HL-60/S4 (cell line): ENCODE results near the gene C3orf52.

ENCODE experiments used
- in situ Hi-C: fragments of 300-500 bp; cut with MboI; formaldehyde crosslinking; loops from 2 replicates; pipeline ENCODE4 v1.14.3; 2022; ENCODE audit warnings: low sequenced_read_pairs

The C3orf52 gene

GRCh38 chr3:112085735-112086075, 484 bp upstream of the C3orf52 start:
- in situ Hi-C loops, result no loop called here

- in situ Hi-C loops, result no loop called here
Observed at GRCh38 chr3:112086875-112087524, 811 bp downstream of the C3orf52 start.

GRCh38 chr3:112087746-112088145, 1.6 kb downstream of the C3orf52 start:
- in situ Hi-C loops, result no loop called here

GRCh38 chr3:112088944-112089343, 2.8 kb downstream of the C3orf52 start:
- in situ Hi-C loops, result no loop called here

- in situ Hi-C loops, result no loop called here
Observed at GRCh38 chr3:112089956-112090886, 4.0 kb downstream of the C3orf52 start.

GRCh38 chr3:112090887-112091586, 4.8 kb downstream of the C3orf52 start:
- in situ Hi-C loops, result no loop called here

GRCh38 chr3:112092496-112093179, 6.4 kb downstream of the C3orf52 start:
- in situ Hi-C loops, result no loop called here

GRCh38 chr3:112093180-112093522, 7.0 kb downstream of the C3orf52 start:
- in situ Hi-C loops, result no loop called here

- in situ Hi-C loops, result no loop called here
Observed at GRCh38 chr3:112095731-112096130, 9.5 kb downstream of the C3orf52 start.

- in situ Hi-C loops, result no loop called here
Observed at GRCh38 chr3:112096176-112096575, 10.0 kb downstream of the C3orf52 start.

- in situ Hi-C loops, result no loop called here
Observed at GRCh38 chr3:112097378-112097777, 11.2 kb downstream of the C3orf52 start.

GRCh38 chr3:112101916-112102315, 15.7 kb downstream of the C3orf52 start:
- in situ Hi-C loops, result loop anchor here (25.0 kb wide), 1 partner anchor 185 kb away; the partner anchor contains the start of gene SLC9C1

GRCh38 chr3:112104774-112105173, 18.6 kb downstream of the C3orf52 start:
- in situ Hi-C loops, result loop anchor here (25.0 kb wide), 1 partner anchor 183 kb away; the partner anchor contains the start of gene SLC9C1

GRCh38 chr3:112109322-112109721, 23.1 kb downstream of the C3orf52 start:
- in situ Hi-C loops, result loop anchor here (25.0 kb wide), 1 partner anchor 178 kb away; the partner anchor contains the start of gene SLC9C1

GRCh38 chr3:112111785-112112402, 25.7 kb downstream of the C3orf52 start:
- in situ Hi-C loops, result loop anchor here (25.0 kb wide), 1 partner anchor 175 kb away; the partner anchor contains the start of gene SLC9C1

GRCh38 chr3:112114576-112115160, 28.5 kb downstream of the C3orf52 start:
- in situ Hi-C loops, result loop anchor here (25.0 kb wide), 1 partner anchor 173 kb away; the partner anchor contains the start of gene SLC9C1

GRCh38 chr3:112115161-112115739, 29.1 kb downstream of the C3orf52 start:
- in situ Hi-C loops, result loop anchor here (25.0 kb wide), 1 partner anchor 172 kb away; the partner anchor contains the start of gene SLC9C1

- in situ Hi-C loops, result loop anchor here (25.0 kb wide), 1 partner anchor 171 kb away; the partner anchor contains the start of gene SLC9C1
Observed at GRCh38 chr3:112115806-112116383, 29.7 kb downstream of the C3orf52 start.

GRCh38 chr3:112116748-112117186, 30.6 kb downstream of the C3orf52 start:
- in situ Hi-C loops, result loop anchor here (25.0 kb wide), 1 partner anchor 171 kb away; the partner anchor contains the start of gene SLC9C1
